Peyer's patch (tissue), 4 donors: ENCODE results near the gene NPTX2.

Experiments used
- CTCF ChIP-seq, 6 experiments: fragments of 450-650 bp in 4 of 6; fragments of 200-600 bp in 2 of 6; sonication (generic) in 1 of 6; IDR thresholded peaks; one replicate each; pipeline ENCODE4 v1.5.1; 2017 to 2019; ENCODE audit warnings: antibody characterized with exemption in 6 of 6, mild to moderate bottlenecking in 3 of 6, moderate library complexity in 1 of 6
- POLR2A ChIP-seq, 2 donors: fragments of 450-650 bp; IDR thresholded peaks; one replicate each; pipeline ENCODE4 v1.5.1; 2017; ENCODE audit warnings: antibody characterized with exemption in 2 of 2, mild to moderate bottlenecking in 2 of 2, moderate library complexity in 2 of 2

GRCh38 chr7:98571006-98571405 is 46.1 kb upstream of the NPTX2 start:
- TF ChIP-seq POLR2A (IDR thresholded peaks at IDR 0.05) (no peak), CTCF (IDR thresholded peaks at IDR 0.05) (no peak)
